GM21515 (cell line): ENCODE results near the gene TUB.

Experiments
- ATAC-seq: cut with Tn5 transposase; IDR thresholded peaks from one replicate; pipeline ENCODE4 v1.9.1; 2021; ENCODE audit not compliant: unreplicated experiment

The TUB gene

DNA sequence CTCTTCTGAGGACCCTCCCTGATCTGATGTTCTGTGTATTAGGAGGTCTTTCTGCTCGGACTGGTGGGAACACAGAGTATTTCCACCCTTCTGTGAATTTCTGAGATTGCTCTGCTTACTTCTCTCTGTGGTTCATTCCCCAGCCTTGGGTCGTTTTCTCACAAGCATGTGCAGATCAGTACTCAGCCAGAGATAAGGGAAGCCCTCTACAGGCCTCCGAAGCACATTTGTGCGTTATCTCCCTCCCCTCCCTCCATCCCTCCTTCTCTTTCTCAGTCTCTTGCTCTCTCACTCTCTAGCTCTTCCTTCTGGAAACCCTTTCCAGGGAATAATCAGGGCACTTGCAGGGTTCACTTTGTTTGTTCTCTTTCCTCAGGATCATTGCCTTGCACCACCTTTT lies 35.2 kb upstream of the TUB start:
- no peak for ATAC-seq

DNA sequence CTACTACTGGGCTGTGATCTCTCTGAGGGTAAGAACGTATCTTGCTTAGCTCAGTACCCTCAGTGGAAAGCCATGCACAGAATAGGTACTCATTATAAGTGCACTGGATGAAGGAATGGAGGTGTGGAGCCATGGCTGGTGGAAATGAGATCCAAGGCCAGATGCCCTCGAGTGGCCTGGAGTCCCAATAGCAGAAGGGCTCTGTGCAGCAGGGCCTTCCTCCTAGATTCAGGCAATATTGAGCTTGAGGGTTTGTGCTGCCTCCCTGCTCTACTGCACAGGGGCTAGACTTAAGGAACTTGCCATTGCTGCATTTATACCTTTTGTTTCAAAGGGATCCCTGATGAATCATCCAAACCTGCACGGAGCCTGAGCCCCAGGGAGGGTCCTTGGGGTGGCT lies 33.6 kb upstream of the TUB start:
- ATAC-seq, result no peak

DNA sequence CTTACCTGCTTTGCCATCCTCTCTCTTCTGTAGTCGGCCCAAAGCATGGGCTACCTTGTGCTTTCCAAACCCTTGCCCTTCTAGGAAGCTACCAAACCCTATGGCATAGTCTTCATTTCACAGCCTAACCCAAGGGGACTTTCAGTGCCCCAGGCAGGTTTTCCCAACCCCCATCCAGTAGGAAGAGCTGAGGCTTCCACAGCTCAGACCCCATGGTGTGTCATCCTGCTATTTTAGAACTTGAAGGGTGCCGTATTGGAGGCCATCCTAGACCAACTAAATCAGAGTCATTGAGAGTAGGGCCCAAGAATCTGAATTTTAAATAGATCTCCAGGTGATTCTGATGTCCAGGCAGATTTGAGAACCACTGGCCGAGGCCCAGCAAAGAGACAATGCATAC lies 31.9 kb upstream of the TUB start:
- ATAC-seq, result no peak

DNA sequence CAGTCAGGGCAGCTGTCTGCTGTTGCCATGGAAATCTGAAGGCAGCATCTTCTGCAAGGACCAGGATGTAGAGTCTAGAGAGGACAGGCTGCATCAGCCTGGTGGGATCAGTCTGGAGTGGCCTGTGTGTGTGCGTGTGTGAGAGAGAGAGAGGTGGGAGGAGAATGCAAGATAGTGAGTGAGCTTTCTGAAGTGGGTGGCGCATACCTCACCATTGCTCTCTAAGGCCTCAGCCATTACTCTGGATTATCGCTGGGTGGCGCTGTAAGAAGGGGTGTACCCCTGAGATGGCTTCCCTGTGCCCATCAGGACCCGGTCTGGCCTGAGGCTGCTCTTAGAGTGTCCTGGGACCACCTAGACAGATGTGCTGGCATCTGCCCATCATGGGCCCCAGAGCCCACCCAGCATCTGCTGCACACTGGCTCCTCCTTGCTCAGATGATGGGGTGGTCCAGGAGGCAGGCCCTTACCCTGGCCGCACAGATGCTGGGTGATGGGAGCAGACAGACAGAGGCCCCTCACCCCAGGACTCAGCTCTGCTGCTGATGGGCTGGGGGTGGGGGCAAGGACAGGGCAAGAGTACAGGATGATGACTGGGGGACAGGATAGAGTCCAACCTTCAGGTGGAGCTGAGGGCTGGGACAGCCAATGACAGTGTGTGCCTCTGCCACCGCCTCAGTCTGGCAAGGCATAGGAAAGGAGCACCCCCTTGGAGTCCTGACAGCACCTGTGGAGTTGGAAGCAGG lies 25.7 kb upstream of the TUB start:
- no peak for ATAC-seq

DNA sequence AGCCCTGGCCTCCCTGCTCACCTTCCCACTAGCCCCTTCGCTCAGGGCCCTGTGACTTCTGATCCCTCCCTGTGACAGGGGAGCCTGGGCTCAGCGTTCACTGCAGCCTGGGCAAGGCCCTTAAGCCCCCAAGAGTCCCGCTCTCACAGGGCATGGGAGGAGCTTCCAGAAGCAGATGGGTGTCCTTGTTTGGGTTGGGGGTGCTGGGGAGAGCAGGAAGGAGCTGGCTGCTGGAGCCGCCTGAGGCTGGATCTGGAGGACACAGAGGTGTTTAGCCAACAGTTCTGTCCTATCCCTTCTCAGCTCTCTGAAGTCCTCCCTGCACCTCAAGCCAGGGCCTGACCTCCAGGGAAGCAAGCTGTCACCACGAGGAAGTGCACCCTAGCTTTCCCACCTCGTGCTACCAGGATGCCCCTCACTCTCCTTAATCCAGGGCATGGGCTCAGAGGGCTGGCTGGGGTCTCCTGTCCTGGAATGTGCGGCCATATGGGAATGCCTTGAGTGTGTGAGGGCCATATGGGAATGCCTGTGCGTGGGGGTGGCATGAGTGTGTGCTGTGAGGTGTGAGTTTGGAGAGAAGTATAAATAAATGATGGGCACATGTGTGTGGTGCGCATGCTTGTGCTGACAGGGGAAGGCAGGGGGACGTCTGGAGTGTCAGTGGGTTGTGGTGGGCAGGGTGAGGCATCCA lies 25.0 kb upstream of the TUB start:
- ATAC-seq, result no peak

DNA sequence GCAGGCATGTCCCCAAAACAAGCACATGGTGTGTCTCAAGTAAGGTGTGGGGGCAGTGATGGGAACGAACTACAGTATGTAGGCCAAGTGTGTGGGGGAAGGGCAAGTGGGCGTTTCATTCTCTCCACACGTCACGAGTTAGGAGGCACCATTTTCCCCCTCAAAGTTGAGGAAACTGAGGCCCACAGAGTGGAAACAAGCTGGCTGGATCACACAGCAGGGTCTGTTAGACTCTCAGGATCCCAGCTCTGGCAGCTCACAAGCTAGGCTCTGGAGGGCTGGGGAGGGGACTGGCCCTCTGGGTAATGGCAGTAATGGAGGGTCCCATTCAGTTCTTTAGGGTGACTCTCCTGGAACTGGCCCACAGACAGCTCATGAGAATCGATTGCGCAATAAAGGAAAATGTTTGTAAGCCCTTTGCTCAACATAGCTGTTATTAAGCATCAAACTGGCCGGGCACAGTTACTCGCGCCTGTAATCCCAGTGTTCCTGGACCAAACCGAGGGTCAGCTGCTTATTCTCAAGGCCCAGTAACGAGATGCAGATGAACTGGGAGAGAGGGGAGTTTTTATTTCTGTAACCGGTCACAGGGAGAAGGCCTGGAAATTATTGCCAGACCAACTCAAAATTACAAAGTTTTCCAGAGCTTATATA lies 24.1 kb upstream of the TUB start:
- ATAC-seq, result no peak

DNA sequence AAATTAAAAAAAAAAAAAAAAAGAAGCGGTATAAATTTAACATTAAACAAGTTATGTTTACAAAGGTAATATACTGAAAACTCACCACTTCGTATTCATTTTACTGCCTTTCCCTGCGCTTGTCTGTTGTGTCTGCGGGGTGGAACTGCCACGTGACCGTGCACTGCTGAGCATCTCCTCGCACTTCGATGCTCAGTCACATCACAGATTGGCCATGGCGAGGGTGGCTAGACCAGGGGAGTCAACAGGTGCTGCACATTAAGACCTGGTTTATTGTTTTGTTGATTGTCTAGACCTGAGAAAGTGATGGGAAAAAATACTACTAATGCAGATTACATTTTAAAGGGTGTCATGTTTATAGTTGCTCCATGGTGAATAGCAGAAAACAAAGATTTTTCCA lies 22.8 kb upstream of the TUB start:
- no peak for ATAC-seq

DNA sequence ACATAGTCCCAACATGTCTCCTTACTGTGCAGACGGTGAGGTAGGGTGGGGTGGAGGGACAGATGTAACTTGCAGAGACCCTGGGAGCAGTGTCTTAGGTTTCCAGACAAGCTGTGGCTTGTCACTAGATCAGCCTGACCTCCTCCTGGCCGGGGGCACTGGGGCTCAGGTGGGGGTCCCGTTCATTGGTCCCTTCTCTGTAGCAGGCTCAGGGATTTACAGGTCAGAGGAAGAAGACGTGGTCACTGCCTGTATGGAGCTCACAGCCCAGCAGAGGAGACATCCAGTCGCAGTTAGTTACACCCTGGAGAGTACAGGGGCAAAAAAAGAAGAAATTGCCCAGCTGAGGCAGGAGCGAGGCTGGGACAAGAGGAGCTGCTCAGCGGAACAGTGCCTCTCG lies 22.0 kb upstream of the TUB start:
- ATAC-seq, result no peak

DNA sequence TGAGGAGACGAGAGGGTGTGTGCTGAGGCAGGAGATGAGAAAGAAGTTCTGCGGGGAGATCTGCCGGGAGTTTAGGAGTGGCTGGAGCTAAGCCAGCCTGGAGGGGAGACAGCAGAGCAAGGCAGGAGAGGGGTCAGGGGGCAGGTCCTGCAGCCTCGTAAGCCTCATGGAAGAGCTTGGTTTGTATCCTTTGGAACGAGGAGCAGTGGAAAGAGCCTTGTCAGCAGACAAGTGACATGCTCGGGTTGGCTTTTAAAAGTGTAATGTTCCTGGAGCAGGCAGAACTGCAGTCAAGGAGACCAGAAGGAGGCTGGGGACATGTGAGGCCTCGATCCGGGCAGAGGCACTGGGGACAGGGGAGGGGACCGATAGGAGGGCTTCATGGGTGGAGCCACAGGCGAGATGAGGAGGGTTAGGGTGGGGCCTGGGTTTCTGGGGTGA lies 21.4 kb upstream of the TUB start:
- ATAC-seq, result no peak

DNA sequence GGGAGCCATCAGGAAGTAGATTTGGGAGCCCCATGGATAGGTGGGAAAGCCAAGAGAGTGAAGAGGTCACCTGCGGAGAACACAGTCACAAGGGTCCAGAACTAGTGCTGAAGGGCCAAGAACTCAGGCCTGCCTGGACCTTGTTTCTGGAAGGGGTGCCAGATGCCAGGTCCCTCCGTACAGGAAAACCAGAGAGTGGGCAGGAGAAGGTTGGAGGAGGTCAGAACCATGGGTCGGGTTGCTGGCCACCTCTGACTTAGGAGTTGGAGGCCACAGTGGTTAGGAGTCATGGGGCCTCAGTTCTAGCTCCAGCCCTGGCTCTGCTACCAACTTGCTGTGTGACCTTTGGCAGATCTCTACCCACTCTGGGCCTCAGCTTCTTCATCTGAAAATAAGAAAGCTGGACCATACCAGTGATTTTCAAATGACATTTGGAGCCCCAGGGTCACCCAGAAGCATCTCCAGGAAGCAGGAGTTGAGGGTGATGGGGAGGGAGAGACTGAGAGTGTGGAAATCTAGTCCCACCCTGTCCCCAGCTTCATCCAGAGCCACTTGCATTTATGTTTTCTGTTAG lies 20.8 kb upstream of the TUB start:
- no peak for ATAC-seq

DNA sequence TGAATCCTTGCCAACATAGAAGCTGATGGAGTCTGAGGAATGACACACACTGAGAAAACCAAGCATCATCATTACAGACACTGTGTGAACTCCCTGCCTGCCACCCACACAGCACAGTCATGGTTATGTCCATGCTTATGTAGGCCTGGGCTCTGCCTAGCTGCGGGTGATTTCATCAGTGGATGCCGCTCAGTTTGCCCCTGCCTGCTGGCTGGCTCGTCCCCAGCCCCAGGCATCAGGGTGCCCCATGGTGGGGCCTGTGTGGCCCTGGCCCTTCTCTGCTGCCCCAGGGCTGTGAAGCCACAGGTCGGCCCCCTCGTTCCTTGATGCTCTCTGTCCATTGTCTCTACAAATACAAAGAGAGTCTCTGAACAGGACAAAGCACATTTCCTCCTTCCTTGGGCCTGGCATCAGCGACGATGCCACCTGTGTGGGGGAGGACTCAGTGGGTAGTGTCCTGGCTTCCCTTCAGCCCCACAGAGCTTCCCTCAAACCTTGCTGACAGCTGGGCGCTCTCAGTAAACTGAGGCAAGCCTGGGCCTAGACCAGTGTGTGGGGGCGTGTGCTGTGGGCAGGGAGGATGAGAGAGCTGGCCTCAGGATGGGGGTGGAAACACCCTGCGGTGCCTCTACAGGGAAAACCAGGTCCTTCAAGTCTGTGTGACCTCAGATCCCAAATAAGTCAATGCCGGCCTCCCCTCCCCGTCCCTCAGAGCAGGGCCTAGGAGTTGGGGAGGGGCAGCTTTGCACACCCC lies 20.0 kb upstream of the TUB start:
- ATAC-seq, result no peak

DNA sequence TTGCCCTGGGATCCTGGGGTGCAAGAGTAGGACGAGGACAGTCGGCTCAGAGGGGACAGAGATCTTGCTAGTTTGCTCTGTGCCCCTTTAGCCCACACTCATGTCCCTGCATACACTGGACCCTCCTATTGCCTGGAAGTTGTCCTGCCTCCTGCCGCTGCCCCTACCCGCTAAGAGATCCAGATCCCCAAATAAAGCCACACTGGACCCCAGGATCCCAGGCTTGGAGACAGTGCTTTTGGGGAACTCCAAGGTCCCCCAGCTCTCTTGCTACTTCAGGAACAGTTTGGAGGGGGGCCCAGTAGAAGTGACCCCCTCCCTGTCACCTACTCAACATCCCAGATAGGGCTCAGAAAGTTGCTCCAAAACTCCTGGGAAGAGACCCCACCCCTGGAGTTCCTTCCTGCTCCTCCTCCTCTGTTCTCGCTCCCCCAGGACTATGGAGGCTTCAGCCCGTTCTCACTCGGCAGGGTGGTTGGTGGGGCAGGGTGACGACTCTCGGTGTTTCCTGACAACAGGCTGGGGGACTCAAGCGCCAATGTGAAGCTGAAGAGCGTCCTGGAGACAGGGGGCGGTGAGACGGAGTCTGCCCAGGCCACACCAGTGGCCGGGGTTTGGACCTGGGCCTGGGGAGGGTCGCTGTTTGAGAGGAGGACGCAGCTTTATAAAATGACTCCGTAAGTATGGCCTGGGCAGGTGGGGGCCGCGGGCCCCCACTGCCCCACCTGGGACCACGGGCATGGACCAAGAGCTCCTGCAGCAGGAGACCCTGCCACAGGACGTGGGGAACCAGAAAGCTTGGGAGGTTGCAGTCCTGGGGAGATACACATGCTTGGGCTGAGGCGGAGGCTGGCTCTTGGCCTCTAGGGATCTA lies 19.2 kb upstream of the TUB start:
- ATAC-seq, result no peak

DNA sequence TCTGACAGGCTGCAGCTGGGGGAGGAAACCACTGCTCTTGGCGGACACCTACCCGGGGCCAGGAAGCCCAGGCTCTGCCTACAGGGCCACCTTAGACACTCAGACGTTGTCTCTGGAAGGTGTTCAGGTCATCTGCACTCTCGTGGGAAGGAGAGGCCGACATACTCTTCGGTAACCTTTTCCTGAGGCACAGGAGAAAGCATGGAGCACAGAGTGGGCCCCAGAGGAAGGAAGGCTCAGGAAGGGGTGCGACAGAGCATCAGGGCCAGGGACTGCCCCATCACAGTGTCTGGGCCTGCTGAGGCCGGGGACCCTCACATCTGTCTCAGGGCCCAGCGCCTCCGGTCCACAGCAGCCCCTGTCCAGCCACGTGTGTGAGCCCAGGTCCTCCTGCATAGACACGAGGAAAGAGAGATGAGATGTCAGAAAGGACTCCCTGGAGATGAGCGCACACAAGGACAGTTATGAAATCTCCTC lies 18.2 kb upstream of the TUB start:
- ATAC-seq, result no peak

DNA sequence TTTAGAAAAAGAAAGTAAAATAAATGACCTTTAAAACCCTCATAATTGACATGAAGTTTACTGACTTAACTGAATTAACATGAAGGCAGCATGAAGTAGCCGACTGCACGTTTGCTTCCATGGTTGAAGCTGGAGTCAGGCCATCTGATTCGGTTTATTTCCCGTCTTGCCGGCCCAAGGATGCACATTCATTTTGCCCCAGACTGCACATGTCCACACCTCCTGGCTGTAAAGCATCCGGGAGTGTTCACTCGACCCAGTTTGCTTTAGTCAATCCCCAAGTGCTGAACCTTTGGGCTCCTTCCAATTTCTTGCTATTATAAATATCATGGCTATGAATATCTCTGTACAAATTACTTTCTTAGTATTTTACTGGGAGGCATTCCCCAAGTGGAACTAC lies 17.7 kb upstream of the TUB start:
- no peak for ATAC-seq

DNA sequence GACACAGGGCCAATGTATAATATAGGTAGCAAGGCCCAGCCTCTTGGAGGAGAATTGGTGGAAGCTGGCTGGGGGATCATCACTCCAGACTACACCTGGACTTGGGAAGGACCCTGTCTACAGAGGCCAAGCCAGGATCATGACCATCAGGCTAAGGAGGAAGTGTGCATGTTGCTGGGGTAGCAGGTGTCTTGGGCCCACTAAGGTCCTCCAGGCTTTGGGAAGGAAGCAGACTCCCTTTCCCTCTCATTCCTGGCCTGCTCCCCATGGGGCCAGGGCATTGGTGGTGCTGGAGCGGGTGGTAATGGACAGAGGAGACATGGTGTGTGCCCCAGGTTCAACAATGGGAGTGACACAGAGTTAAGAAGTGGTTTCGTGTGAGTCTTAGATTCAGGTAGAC lies 16.0 kb upstream of the TUB start:
- ATAC-seq, result no peak

DNA sequence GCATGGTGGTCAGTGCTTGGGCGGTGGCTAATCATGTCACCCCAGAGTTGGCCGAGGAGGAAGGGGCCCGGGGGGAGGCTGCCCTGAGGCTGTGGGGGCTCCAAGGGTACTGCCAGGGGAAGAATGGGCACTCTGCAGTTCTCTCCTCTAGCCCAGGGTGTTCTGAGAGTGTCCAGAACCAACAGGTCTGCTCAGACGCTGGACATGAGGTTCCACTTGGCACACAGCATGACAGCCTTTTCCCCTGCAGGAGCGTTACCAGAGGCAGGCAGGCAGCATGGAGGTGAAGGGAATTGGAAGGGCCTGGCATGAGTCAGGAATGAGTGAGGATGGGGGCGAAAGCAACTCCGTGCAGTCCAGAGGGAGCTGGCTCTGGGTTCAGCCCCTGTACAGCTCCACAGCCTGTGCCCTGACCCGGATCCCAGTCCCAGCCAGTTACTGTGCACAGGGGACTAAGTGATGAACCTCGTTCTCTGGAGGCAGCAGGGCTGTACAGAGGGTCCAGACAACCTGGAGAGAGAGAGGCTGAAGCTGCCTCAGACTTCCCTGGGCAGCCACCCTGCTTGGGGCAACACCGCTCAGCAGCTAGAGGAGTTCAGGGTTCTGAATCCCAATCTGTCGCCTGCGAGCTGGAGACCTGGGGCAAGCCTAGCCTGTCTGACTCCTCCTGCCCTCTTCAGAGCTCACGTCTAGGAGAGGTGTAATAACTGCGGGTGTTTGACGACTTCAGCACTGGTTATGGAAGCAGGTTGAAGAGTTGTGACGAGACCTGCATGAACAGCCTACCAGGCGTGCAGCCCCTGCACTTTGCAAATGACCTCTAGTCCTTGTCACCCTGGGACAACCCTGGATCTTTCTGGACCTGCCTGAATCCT lies 14.7 kb upstream of the TUB start:
- no peak for ATAC-seq

DNA sequence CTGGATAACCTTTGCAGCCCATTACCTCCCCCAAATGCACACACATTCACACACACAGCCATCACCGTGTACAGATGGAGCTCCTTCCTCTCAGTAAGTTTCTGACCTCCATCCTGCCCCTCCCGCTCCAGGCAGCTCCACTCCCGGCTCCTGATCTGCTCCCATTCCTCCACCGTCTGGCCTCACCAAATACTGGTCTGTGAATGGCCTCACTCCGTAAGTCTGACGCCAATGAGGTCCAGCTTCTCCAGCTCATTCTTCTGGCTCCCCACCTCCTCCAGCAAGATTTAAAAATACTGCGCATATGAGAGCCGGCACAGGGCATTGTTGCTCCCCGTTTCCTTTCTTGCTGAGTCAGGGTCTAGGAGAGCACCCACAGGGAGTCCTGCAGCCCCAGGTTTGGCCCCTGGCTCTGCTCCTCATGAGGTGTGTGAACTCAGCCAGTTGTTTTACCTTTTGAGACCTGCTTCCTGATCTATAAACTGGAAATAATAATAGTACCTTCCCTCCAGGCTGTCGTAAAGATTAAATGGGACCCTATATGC lies 14.0 kb upstream of the TUB start:
- no peak for ATAC-seq

DNA sequence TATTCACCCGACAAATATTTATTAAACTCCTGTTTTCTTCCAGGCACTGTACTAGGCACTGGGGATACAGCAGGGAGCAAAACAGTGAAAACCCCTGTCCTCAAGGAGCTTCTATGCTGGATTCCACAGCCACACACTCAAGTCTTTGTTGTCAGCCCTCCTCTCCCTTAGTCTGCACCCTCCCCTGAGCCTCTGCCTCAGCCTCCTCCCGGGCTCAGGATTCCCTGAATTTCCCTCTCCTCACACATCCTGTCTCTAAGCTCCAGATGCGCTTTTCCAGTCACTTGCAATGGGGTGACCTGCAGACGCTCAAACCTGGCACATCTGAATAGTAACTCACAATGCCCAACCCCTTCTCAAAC lies 13.5 kb upstream of the TUB start:
- ATAC-seq, result no peak
